Stomach (tissue), 4 donors: Measurements from ENCODE around the gene EIF1AY.
"Not testable (repeated sequence)": the region's sequence is repeated elsewhere in the genome, so short reads cannot be mapped to it uniquely, and the experiment has no call there.

Experiments
- POLR2A ChIP-seq, 4 donors: fragments of 450-650 bp; IDR thresholded peaks; one replicate each; pipeline ENCODE4 v1.6.1; 2016; ENCODE audit warnings: antibody characterized with exemption in 4 of 4, control low read depth in 2 of 4, mild to moderate bottlenecking in 1 of 4, moderate library complexity in 1 of 4
- POLR2AphosphoS5 ChIP-seq, 3 donors: sonication (generic); formaldehyde crosslinking; IDR thresholded peaks; one replicate each; pipeline ENCODE4 v1.6.1; 2016; ENCODE audit warnings: antibody characterized with exemption in 3 of 3

- not testable (repeated sequence) for TF ChIP-seq POLR2A, POLR2AphosphoS5 (IDR thresholded peaks at IDR 0.05)
Measured at GRCh38 chrY:20552764-20553323, 22.7 kb upstream of the EIF1AY start.
